Neural cell (in vitro differentiated cells): Measurements from ENCODE around the gene KSR2. TPM values are rescaled to one million over a fixed set of nuclear protein-coding genes. Genes with fewer than 3 reads are reported as not detected.
"Not testable (repeated sequence)": the region's sequence is repeated elsewhere in the genome, so short reads cannot be mapped to it uniquely, and the experiment has no call there.

Experiments used
- H2AFZ ChIP-seq: fragments of 200-600, 300-800 bp; sonication (generic), shearing (Covaris generic); 2 replicates; pipeline ENCODE4 v1.6.0; 2014; ENCODE audit warnings: low read depth, mild to moderate bottlenecking, antibody characterized with exemption, low read length, moderate library complexity
- H3F3A ChIP-seq: fragments of 200-600 bp; shearing (Covaris generic); 2 replicates; pipeline ENCODE4 v1.6.1; 2016; ENCODE audit warnings: mild to moderate bottlenecking, moderate library complexity, mixed read lengths, antibody characterized with exemption, low read length; ENCODE audit not compliant: insufficient read depth, poor library complexity, severe bottlenecking
- H3K27ac ChIP-seq: fragments of 200-600, 300-800 bp; sonication (generic), shearing (Covaris generic); 2 replicates; pipeline ENCODE4 v1.5.1; 2014; ENCODE audit warnings: mild to moderate bottlenecking, low read length, moderate library complexity
- H3K27me3 ChIP-seq: fragments of 300-800, 200-600 bp; sonication (generic), shearing (Covaris generic); 2 replicates; pipeline ENCODE4 v1.6.0; 2014; ENCODE audit warnings: mild to moderate bottlenecking, low read depth, low read length, moderate library complexity; ENCODE audit not compliant: insufficient read depth
- H3K36me3 ChIP-seq: fragments of 300-800, 200-600 bp; sonication (generic), shearing (Covaris generic); 2 replicates; pipeline ENCODE4 v1.5.1; 2014; ENCODE audit warnings: mild to moderate bottlenecking, antibody characterized with exemption, low read length, moderate library complexity; ENCODE audit not compliant: insufficient read depth
- H3K4me2 ChIP-seq: fragments of 300-800, 200-600 bp; sonication (generic), shearing (Covaris generic); 2 replicates; pipeline ENCODE4 v1.6.0; 2014; ENCODE audit warnings: mild to moderate bottlenecking, low read length
- H3K4me3 ChIP-seq: fragments of 300-800, 200-600 bp; sonication (generic), shearing (Covaris generic); 2 replicates; pipeline ENCODE4 v1.5.1; 2014; ENCODE audit warnings: mild to moderate bottlenecking, low read length, moderate library complexity
- H3K79me2 ChIP-seq: fragments of 200-600 bp; shearing (Covaris generic); replicated peaks from 2 replicates; pipeline ENCODE4 v1.6.0; 2014; ENCODE audit warnings: mild to moderate bottlenecking, low read length, moderate library complexity; ENCODE audit not compliant: insufficient read depth
- H3K9ac ChIP-seq: fragments of 300-800, 200-600 bp; sonication (generic), shearing (Covaris generic); 2 replicates; pipeline ENCODE4 v1.6.1; 2016; ENCODE audit warnings: mild to moderate bottlenecking, low read length, mixed read lengths
- H3K9me2 ChIP-seq: fragments of 200-600 bp; shearing (Covaris generic); 2 replicates; pipeline ENCODE4 v1.6.1; 2016; ENCODE audit warnings: mild to moderate bottlenecking, low read length, mixed read lengths; ENCODE audit not compliant: insufficient read depth
- H3K9me3 ChIP-seq: fragments of 200-600, 300-800 bp; sonication (generic), shearing (Covaris generic); 2 replicates; pipeline ENCODE4 v1.6.1; 2016; ENCODE audit warnings: mild to moderate bottlenecking, mixed run types, low read length, moderate library complexity, mixed read lengths
- H4K20me1 ChIP-seq: fragments of 200-600 bp; shearing (Covaris generic); 2 replicates; pipeline ENCODE4 v1.6.1; 2016; ENCODE audit warnings: mild to moderate bottlenecking, mixed run types; ENCODE audit not compliant: insufficient read depth
- CTCF ChIP-seq: fragments of 450-650 bp; IDR thresholded peaks from 2 replicates; pipeline ENCODE4 v1.5.1; 2014; ENCODE audit warnings: antibody characterized with exemption, mild to moderate bottlenecking, moderate library complexity; ENCODE audit not compliant: poor library complexity, severe bottlenecking
- EP300 ChIP-seq: fragments of 450-650 bp; conservative IDR thresholded peaks from 2 replicates; pipeline ENCODE4 v1.6.1; 2014; ENCODE audit warnings: antibody characterized with exemption, mild to moderate bottlenecking, moderate library complexity; ENCODE audit not compliant: poor library complexity, severe bottlenecking
- EZH2 ChIP-seq: fragments of 200-600, 300-800 bp; shearing (Covaris generic), sonication (generic); IDR thresholded peaks from 2 replicates; pipeline ENCODE4 v1.6.1; 2014; ENCODE audit warnings: antibody characterized with exemption, low read length, borderline replicate concordance, mild to moderate bottlenecking; ENCODE audit not compliant: insufficient read depth, poor library complexity, severe bottlenecking
- MXI1 ChIP-seq: fragments of 450-650 bp; conservative IDR thresholded peaks from 2 replicates; pipeline ENCODE4 v1.6.1; 2014; ENCODE audit warnings: antibody characterized with exemption, mild to moderate bottlenecking; ENCODE audit not compliant: poor library complexity, severe bottlenecking
- POLR2AphosphoS5 ChIP-seq: IDR thresholded peaks from 2 replicates; pipeline ENCODE4 v1.6.1; 2012
- RAD21 ChIP-seq: fragments of 450-650 bp; conservative IDR thresholded peaks from 2 replicates; pipeline ENCODE4 v1.6.1; 2014; ENCODE audit warnings: antibody characterized with exemption, mild to moderate bottlenecking, moderate library complexity
- REST ChIP-seq: IDR thresholded peaks from 2 replicates; pipeline ENCODE4 v1.6.1; 2012; ENCODE audit warnings: borderline replicate concordance
- SMC3 ChIP-seq: fragments of 450-650 bp; conservative IDR thresholded peaks from 2 replicates; pipeline ENCODE4 v1.6.1; 2014; ENCODE audit warnings: antibody characterized with exemption, mild to moderate bottlenecking, moderate library complexity; ENCODE audit not compliant: poor library complexity
- TAF1 ChIP-seq: IDR thresholded peaks from 2 replicates; pipeline ENCODE4 v1.6.1; 2012; ENCODE audit warnings: low read depth
- polyA plus RNA-seq: library from polyadenylated mRNA; depleted of rRNA; stranded (reverse); fragments of >200 nt; gene quantifications from 2 replicates; pipeline ENCODE4 v1.2.3, GENCODE V29; 2014

Gene KSR2
- polyA plus RNA-seq, 1 donor from 2014 or later: 3.0 TPM

GRCh38 chr12:117733549-117733805 lies 235.3 kb downstream of the KSR2 start:
- no peak overlapping the region for H3K4me3 ChIP-seq
- H3F3A ChIP-seq: no peaks in the 10 kb centered on the region
- H2AFZ ChIP-seq: no peak overlapping the region

GRCh38 chr12:117732761-117733548 lies 235.8 kb downstream of the KSR2 start:
- Histone ChIP-seq H3K79me2 (no peaks in the 10 kb centered on the region), H2AFZ (no peak overlapping the region), H3F3A (no peaks in the 10 kb centered on the region), H3K27ac (no peak overlapping the region), H3K27me3 (no peaks in the 10 kb centered on the region), H3K9me3 (no peaks in the 10 kb centered on the region), H3K4me2 (no peak overlapping the region), H3K36me3 (no peaks in the 10 kb centered on the region), H3K9me2 (no peaks in the 10 kb centered on the region), H3K9ac (no peak overlapping the region), H4K20me1 (no peaks in the 10 kb centered on the region), H3K4me3 (no peak overlapping the region)
- no peak for TF ChIP-seq REST
- TF ChIP-seq POLR2AphosphoS5: no peak
- TF ChIP-seq CTCF: no peak
- no peak for TF ChIP-seq EZH2
- TF ChIP-seq EP300: no peak
- TF ChIP-seq TAF1: no peak

More at GRCh38 chr12:117733549-117733805, 235.3 kb downstream of the KSR2 start:
- no peaks in the 10 kb centered on the region for H3K9me3 ChIP-seq
- H3K27ac ChIP-seq: no peak overlapping the region
- H3K9me2 ChIP-seq: no peaks in the 10 kb centered on the region
- no peaks in the 10 kb centered on the region for H3K27me3 ChIP-seq
- H3K79me2 ChIP-seq: no peaks in the 10 kb centered on the region
- no peaks in the 10 kb centered on the region for H3K36me3 ChIP-seq
- H3K9ac ChIP-seq: no peak overlapping the region
- no peak overlapping the region for H3K4me2 ChIP-seq
- no peaks in the 10 kb centered on the region for H4K20me1 ChIP-seq
- no peak for TF ChIP-seq RAD21
- no peak for TF ChIP-seq POLR2AphosphoS5
- no peak for TF ChIP-seq REST
- no peak for TF ChIP-seq EZH2
- TF ChIP-seq CTCF: no peak
- TF ChIP-seq MXI1: no peak
- TF ChIP-seq SMC3: no peak

GRCh38 chr12:117731131-117731530 lies 237.7 kb downstream of the KSR2 start:
- not testable (repeated sequence) for H3K9me3 ChIP-seq, H3K9ac ChIP-seq, H3F3A ChIP-seq, H3K4me3 ChIP-seq, H3K79me2 ChIP-seq, H4K20me1 ChIP-seq, H3K27ac ChIP-seq, H2AFZ ChIP-seq, H3K4me2 ChIP-seq, H3K27me3 ChIP-seq, H3K9me2 ChIP-seq, H3K36me3 ChIP-seq
